PC-9 (cell line): Measurements from ENCODE around the gene STN1. TPM values are rescaled to one million over a fixed set of nuclear protein-coding genes. Genes with fewer than 3 reads are reported as not detected.
A peak's percentile ranks its signal among the peaks of the same experiment; 100 is the strongest.

Experiments used
- BruUV-seq: library from RNA; stranded (reverse); fragments of 400-500 nt; replicated peaks from 2 replicates; lab custom pipeline; 2021; lab: Mats Ljungman, UMichigan
- CTCF ChIA-PET: fragments of 300-600 bp; sonication (Branson Sonifier 250); formaldehyde crosslinking; loops from one replicate; lab custom pipeline; 2022; ENCODE audit warnings: antibody characterized with exemption; lab: Charles Lee
- POLR2A ChIA-PET: fragments of 300-600 bp; sonication (Branson Sonifier 250); formaldehyde crosslinking; loops from one replicate; lab custom pipeline; 2022; ENCODE audit warnings: antibody characterized with exemption; ENCODE audit not compliant: unreplicated experiment; lab: Charles Lee
- DNase-seq, 2 experiments: peaks; one replicate each; pipeline versions ENCODE4 v3.0.0 to v3.0.0-alpha.2; 2015 to 2022; ENCODE audit warnings: mixed read lengths in 1 of 2
- H2AFZ ChIP-seq: fragments of 200-600 bp; sonication (generic); 2 replicates; pipeline ENCODE4 v1.8.1; 2017; ENCODE audit warnings: antibody characterized with exemption
- H3F3A ChIP-seq: fragments of 200-600 bp; sonication (generic); 2 replicates; pipeline ENCODE4 v1.8.1; 2017; ENCODE audit warnings: antibody characterized with exemption, mild to moderate bottlenecking, low read depth; ENCODE audit not compliant: insufficient read depth
- H3K27ac ChIP-seq: fragments of 200-600 bp; sonication (generic); 2 replicates; pipeline ENCODE4 v1.6.1; 2016; ENCODE audit warnings: mixed run types
- H3K27me3 ChIP-seq: fragments of 200-600 bp; sonication (generic); 2 replicates; pipeline ENCODE4 v1.6.1; 2016; ENCODE audit warnings: low read depth, mixed run types; ENCODE audit not compliant: insufficient read depth
- H3K36me3 ChIP-seq: fragments of 200-600 bp; sonication (generic); 2 replicates; pipeline ENCODE4 v1.6.1; 2016; ENCODE audit warnings: low read depth, mixed run types
- H3K4me1 ChIP-seq: fragments of 200-600 bp; sonication (generic); replicated peaks from 2 replicates; pipeline ENCODE4 v1.6.1; 2016; ENCODE audit warnings: mixed run types; ENCODE audit not compliant: insufficient read depth
- H3K4me2 ChIP-seq: fragments of 200-600 bp; sonication (generic); 2 replicates; pipeline ENCODE4 v1.6.1; 2017; ENCODE audit warnings: mixed run types
- H3K4me3 ChIP-seq: fragments of 200-600 bp; sonication (generic); 2 replicates; pipeline ENCODE4 v1.6.1; 2016; ENCODE audit warnings: mixed run types
- H3K79me2 ChIP-seq: fragments of 200-600 bp; sonication (generic); 2 replicates; pipeline ENCODE4 v1.6.1; 2017; ENCODE audit warnings: low read depth, mixed run types
- H3K9me2 ChIP-seq: fragments of 200-600 bp; sonication (generic); 2 replicates; pipeline ENCODE4 v1.8.1; 2017; ENCODE audit warnings: mild to moderate bottlenecking; ENCODE audit not compliant: insufficient read depth
- H3K9me3 ChIP-seq: fragments of 200-600 bp; sonication (generic); 2 replicates; pipeline ENCODE4 v1.8.1; 2016; ENCODE audit warnings: low read depth; ENCODE audit not compliant: insufficient read depth
- H4K20me1 ChIP-seq: fragments of 200-600 bp; sonication (generic); 2 replicates; pipeline ENCODE4 v1.8.1; 2017; ENCODE audit not compliant: insufficient read depth
- CTCF ChIP-seq: fragments of 200-600 bp; sonication (generic); conservative IDR thresholded peaks from 2 replicates; pipeline ENCODE4 v1.6.1; 2017; ENCODE audit warnings: mixed run types, antibody characterized with exemption, mild to moderate bottlenecking, moderate library complexity
- EZH2 ChIP-seq: fragments of 200-600 bp; sonication (generic); IDR thresholded peaks from 2 replicates; pipeline ENCODE4 v1.8.0; 2017; ENCODE audit warnings: antibody characterized with exemption, low read depth
- intact Hi-C: fragments of 100-400 bp; cut with micrococcal nuclease; formaldehyde crosslinking; loops from one replicate; pipeline ENCODE4 v1.10.0; 2022; ENCODE audit not compliant: unreplicated experiment
- total RNA-seq: library from RNA; stranded (reverse); gene quantifications from 2 replicates; pipeline ENCODE4 v1.2.3, GENCODE V29; 2021

The STN1 gene
- total RNA-seq, 1 experiment from 2014 or later: 20.5 TPM

DNA sequence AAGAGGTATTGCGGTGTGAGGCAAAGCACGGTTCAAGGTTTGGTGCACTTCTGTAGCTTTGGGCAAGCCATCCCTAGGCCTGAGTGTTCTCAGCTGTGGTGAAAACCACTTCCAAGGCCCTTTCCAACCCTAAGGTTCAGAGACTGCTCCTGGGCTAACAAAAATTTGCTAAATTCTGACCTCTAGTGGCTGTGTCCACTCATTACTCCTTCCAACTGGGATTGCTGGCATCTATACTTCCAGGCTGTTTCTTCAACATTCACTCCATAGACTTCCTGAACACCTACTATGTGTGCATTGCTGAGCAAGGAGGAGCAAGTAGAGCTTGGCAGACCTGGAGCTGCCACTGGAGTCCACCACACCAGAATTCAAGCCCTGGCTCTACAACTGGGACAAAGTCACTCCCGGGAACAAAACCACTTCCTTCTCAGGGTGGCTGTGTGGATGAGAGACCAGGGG, 33.3 kb downstream of the STN1 start:
- Histone ChIP-seq H3K36me3 (no peaks in the 10 kb centered on the region; the same call in 1 of the 2 replicates), H3K9me2 (no peaks in the 10 kb centered on the region), H3K4me1 (peaks cover 21% of the 10 kb centered on the region), H3K27me3 (no peaks in the 10 kb centered on the region), H3F3A (peaks cover 19% of the 10 kb centered on the region), H3K27ac (no peak overlapping the region), H2AFZ (no peak overlapping the region), H3K79me2 (no peaks in the 10 kb centered on the region), H4K20me1 (no peaks in the 10 kb centered on the region), H3K4me3 (no peak overlapping the region), H3K9me3 (no peaks in the 10 kb centered on the region), H3K4me2 (no peak overlapping the region)
- ChIA-PET POLR2A (no interaction called here), CTCF (no interaction called here)
- intact Hi-C loops: loop anchor here (1.0 to 10.0 kb wide), 6 partner anchors 26 to 738 kb away; partner anchors contain the start of gene CFAP58
- no peak for DNase-seq
- TF ChIP-seq EZH2 (no peak), CTCF (peak; percentile 80)
- BruUV-seq: no TSS peak

DNA sequence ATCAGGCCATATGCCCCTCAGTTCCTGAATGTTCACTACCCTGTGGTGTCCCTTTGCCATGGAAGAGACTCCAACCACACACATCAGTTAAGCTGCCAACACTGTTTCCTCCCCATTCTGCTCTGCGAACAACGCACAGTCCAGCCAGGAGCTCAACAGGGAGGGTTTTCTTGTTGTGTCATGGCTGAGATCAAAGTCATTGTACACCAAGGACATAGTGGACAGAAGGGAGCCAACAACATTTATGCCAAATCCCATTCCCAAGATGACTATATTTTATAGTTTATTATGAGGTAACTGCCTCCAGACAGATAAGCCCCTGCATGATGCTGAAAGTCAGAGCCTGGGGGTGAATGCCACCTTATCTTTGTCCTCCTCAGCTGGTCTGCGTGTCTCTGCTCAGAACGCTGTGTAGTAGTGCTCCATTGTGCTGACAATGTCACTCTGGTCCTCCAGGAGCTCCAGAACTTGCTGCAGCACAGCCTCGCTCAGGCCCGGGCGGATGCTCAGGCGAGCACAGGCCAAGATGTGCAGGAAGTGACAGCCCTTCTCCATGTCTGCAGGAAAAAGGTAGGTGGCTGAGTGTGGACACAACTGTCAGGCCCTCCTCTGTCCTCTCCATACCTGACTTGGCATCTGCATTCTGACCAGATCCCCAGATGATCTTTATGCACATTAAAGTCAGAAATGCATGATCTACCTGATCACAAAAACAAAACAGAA, 35.5 kb downstream of the STN1 start:
- TF ChIP-seq CTCF: no peak
- BruUV-seq: no TSS peak
- Histone ChIP-seq H3K9me2 (no peaks in the 10 kb centered on the region), H2AFZ (no peak overlapping the region), H3K4me3 (no peak overlapping the region), H3K4me2 (no peak overlapping the region), H3K9me3 (no peaks in the 10 kb centered on the region), H3K4me1 (no peaks in the 10 kb centered on the region; the same call in 1 of the 2 replicates), H3K79me2 (no peaks in the 10 kb centered on the region), H3F3A (no peaks in the 10 kb centered on the region), H3K27ac (no peak overlapping the region), H3K36me3 (no peaks in the 10 kb centered on the region; the same call in 1 of the 2 replicates), H4K20me1 (no peaks in the 10 kb centered on the region), H3K27me3 (no peaks in the 10 kb centered on the region)
- ChIA-PET CTCF (no interaction called here), POLR2A (no interaction called here)
- intact Hi-C loops: loop anchor here (10.0 kb wide), 1 partner anchor 142 kb away; no protein-coding TSS in a partner anchor
- no peak for DNase-seq

GRCh38 chr10:103881416-103882284, 36.3 kb downstream of the STN1 start:
- no peaks in the 10 kb centered on the region for H3K36me3 ChIP-seq
- DNase-seq: no peak
- no peaks in the 10 kb centered on the region for H3K9me2 ChIP-seq
- H3K27me3 ChIP-seq: no peaks in the 10 kb centered on the region
- ChIA-PET POLR2A (no interaction called here), CTCF (no interaction called here)
- no peaks in the 10 kb centered on the region for H4K20me1 ChIP-seq
- H3K79me2 ChIP-seq: no peaks in the 10 kb centered on the region
- H3K4me2 ChIP-seq: no peak overlapping the region
- H3K4me3 ChIP-seq: no peak overlapping the region
- H3K9me3 ChIP-seq: no peaks in the 10 kb centered on the region
- no peak overlapping the region for H3K27ac ChIP-seq
- intact Hi-C loops: loop anchor here (10.0 kb wide), 1 partner anchor 143 kb away; no protein-coding TSS in a partner anchor
- no TSS peak for BruUV-seq
- H2AFZ ChIP-seq: no peak overlapping the region
- no peaks in the 10 kb centered on the region for H3K4me1 ChIP-seq
- TF ChIP-seq EZH2: no peak
- TF ChIP-seq CTCF: no peak
- no peaks in the 10 kb centered on the region for H3F3A ChIP-seq
